ENCODE data around the gene ARL15. TPM values are rescaled to one million over a fixed set of nuclear protein-coding genes. Genes with fewer than 3 reads are reported as not detected.

Gene ARL15
- total and polyA plus RNA-seq, 9 donors = 14.9 to 34.0 (median 19.2) TPM

GRCh38 chr5:53994148-53994547 lies 316.2 kb downstream of the ARL15 start:
- no peaks in the 10 kb centered on the region for H3K27me3 ChIP-seq
- H3K9me3 ChIP-seq = no peaks in the 10 kb centered on the region
- H3K4me3 ChIP-seq = no peak overlapping the region
- H3K27ac ChIP-seq = no peak overlapping the region
- intact Hi-C loops (cut with DNase I) = no loop called here
- 48 to 51% (median 49%) methylated on average over 2 of the region's 2 CpGs for WGBS, 3 donors
- no peaks in the 10 kb centered on the region for H3K4me1 ChIP-seq (ENCODE audit: insufficient read depth)
- TF ChIP-seq POLR2A (IDR thresholded peaks at IDR 0.05) (no peak), EP300 (IDR thresholded peaks at IDR 0.05) (no peak), CTCF (IDR thresholded peaks at IDR 0.05) (no peak)
- no peak for DNase-seq
- H3K36me3 ChIP-seq = no peaks in the 10 kb centered on the region

- DNase-seq = no peak
- Histone ChIP-seq H3K27me3 (no peaks in the 10 kb centered on the region), H3K4me1 (ENCODE audit: insufficient read depth) (no peaks in the 10 kb centered on the region), H3K4me3 (no peak overlapping the region), H3K36me3 (no peaks in the 10 kb centered on the region), H3K9me3 (no peaks in the 10 kb centered on the region), H3K27ac (no peak overlapping the region)
- intact Hi-C loops (cut with DNase I) = no loop called here
- WGBS, 3 donors = 94 to 97% (median 95%) methylated on average over 4 of the region's 4 CpGs
- TF ChIP-seq EP300 (IDR thresholded peaks at IDR 0.05) (no peak), CTCF (IDR thresholded peaks at IDR 0.05) (no peak), POLR2A (IDR thresholded peaks at IDR 0.05) (no peak)
Measured at GRCh38 chr5:53991942-53992341, 318.4 kb downstream of the ARL15 start.

GRCh38 chr5:53987101-53987500 lies 323.3 kb downstream of the ARL15 start:
- DNase-seq = no peak
- H3K9me3 ChIP-seq = no peaks in the 10 kb centered on the region
- no peaks in the 10 kb centered on the region for H3K4me1 ChIP-seq (ENCODE audit: insufficient read depth)
- no peak overlapping the region for H3K4me3 ChIP-seq
- TF ChIP-seq CTCF (IDR thresholded peaks at IDR 0.05) (no peak), EP300 (IDR thresholded peaks at IDR 0.05) (no peak)
- no peaks in the 10 kb centered on the region for H3K36me3 ChIP-seq
- WGBS, 3 donors = 91 to 93% (median 92%) methylated on average over 3 of the region's 3 CpGs
- H3K27ac ChIP-seq = no peak overlapping the region
- intact Hi-C loops (cut with DNase I) = no loop called here
- H3K27me3 ChIP-seq = no peaks in the 10 kb centered on the region

- no peak for TF ChIP-seq CTCF (IDR thresholded peaks at IDR 0.05)
- no peak for TF ChIP-seq EP300 (IDR thresholded peaks at IDR 0.05)
- no peaks in the 10 kb centered on the region for H3K27me3 ChIP-seq
- no peak overlapping the region for H3K27ac ChIP-seq
- no peaks in the 10 kb centered on the region for H3K4me1 ChIP-seq (ENCODE audit: insufficient read depth)
- H3K4me3 ChIP-seq = no peak overlapping the region
- 96 to 97% (median 96%) methylated on average over 5 of the region's 5 CpGs for WGBS, 3 donors
- DNase-seq = no peak
- H3K9me3 ChIP-seq = no peaks in the 10 kb centered on the region
- H3K36me3 ChIP-seq = no peaks in the 10 kb centered on the region
- intact Hi-C loops (cut with DNase I) = no loop called here
Measured at GRCh38 chr5:53985796-53986195, 324.6 kb downstream of the ARL15 start.

GRCh38 chr5:53984971-53985370 lies 325.4 kb downstream of the ARL15 start:
- intact Hi-C loops (cut with DNase I) = no loop called here
- Histone ChIP-seq H3K9me3 (no peaks in the 10 kb centered on the region), H3K4me1 (ENCODE audit: insufficient read depth) (no peaks in the 10 kb centered on the region), H3K4me3 (no peak overlapping the region), H3K27ac (no peak overlapping the region), H3K36me3 (no peaks in the 10 kb centered on the region), H3K27me3 (no peaks in the 10 kb centered on the region)
- TF ChIP-seq CTCF (IDR thresholded peaks at IDR 0.05) (no peak), POLR2A (IDR thresholded peaks at IDR 0.05) (no peak), EP300 (IDR thresholded peaks at IDR 0.05) (no peak)
- 97 to 100% (median 100%) methylated on average over 1 of the region's 1 CpG for WGBS, 3 donors
- DNase-seq = no peak
